IPS DF 19.7 (cell line): ENCODE results near the gene ITGB1.
A peak's percentile ranks its signal among the peaks of the same experiment; 100 is the strongest.
"Not testable (repeated sequence)": the region's sequence is repeated elsewhere in the genome, so short reads cannot be mapped to it uniquely, and the experiment has no call there.

Source experiments
- DNase-seq: peaks from one replicate; pipeline ENCODE4 v3.0.0-alpha.2; 2013; ENCODE audit warnings: low read depth, low spot score

Gene ITGB1

GRCh38 chr10:32938554-32939061 lies 19.4 kb downstream of the ITGB1 start:
- DNase-seq = no peak

GRCh38 chr10:32937911-32938424 lies 20.1 kb downstream of the ITGB1 start:
- no peak for DNase-seq

- no peak for DNase-seq
Observed at GRCh38 chr10:32932225-32932729, 25.8 kb downstream of the ITGB1 start.

- DNase-seq = no peak
Observed at GRCh38 chr10:32931593-32931992, 26.4 kb downstream of the ITGB1 start.

- no peak for DNase-seq
Observed at GRCh38 chr10:32930036-32930435, 28.0 kb downstream of the ITGB1 start.

GRCh38 chr10:32929634-32930033 lies 28.4 kb downstream of the ITGB1 start:
- DNase-seq = no peak

- DNase-seq = no peak
Observed at GRCh38 chr10:32927750-32928149, 30.3 kb downstream of the ITGB1 start.

- no peak for DNase-seq
Observed at GRCh38 chr10:32923849-32924248, 34.2 kb downstream of the ITGB1 start.

- DNase-seq = no peak
Observed at GRCh38 chr10:32923134-32923533, 34.9 kb downstream of the ITGB1 start.

- DNase-seq = no peak
Observed at GRCh38 chr10:32922170-32922569, 35.9 kb downstream of the ITGB1 start.

GRCh38 chr10:32917817-32918216 lies 40.2 kb downstream of the ITGB1 start:
- not testable (repeated sequence) for DNase-seq

GRCh38 chr10:32911285-32912016 lies 46.6 kb downstream of the ITGB1 start:
- no peak for DNase-seq

GRCh38 chr10:32909970-32910369 lies 48.1 kb downstream of the ITGB1 start:
- not testable (repeated sequence) for DNase-seq

GRCh38 chr10:32909456-32909855 lies 48.6 kb downstream of the ITGB1 start:
- DNase-seq = no peak

- DNase-seq = no peak
Observed at GRCh38 chr10:32906595-32906994, 51.4 kb downstream of the ITGB1 start.

- no peak for DNase-seq
Observed at GRCh38 chr10:32905466-32905865, 52.6 kb downstream of the ITGB1 start.

GRCh38 chr10:32901815-32902214 lies 56.2 kb downstream of the ITGB1 start:
- DNase-seq = no peak

GRCh38 chr10:32895200-32895968 lies 62.6 kb downstream of the ITGB1 start:
- DNase-seq = not testable (repeated sequence)

- no peak for DNase-seq
Observed at GRCh38 chr10:32893916-32894664, 63.9 kb downstream of the ITGB1 start.

- DNase-seq = peak; percentile 79
Observed at GRCh38 chr10:32893434-32893833, 64.6 kb downstream of the ITGB1 start.

- DNase-seq = no peak
Observed at GRCh38 chr10:32891261-32891660, 66.8 kb downstream of the ITGB1 start.

GRCh38 chr10:32890444-32890843 lies 67.6 kb downstream of the ITGB1 start:
- no peak for DNase-seq
